ENCODE data around the gene FNDC3B. TPM values are rescaled to one million over a fixed set of nuclear protein-coding genes. Genes with fewer than 3 reads are reported as not detected.

FNDC3B gene
- total and polyA plus RNA-seq, 2 donors (not counting 3 experiments of a cell fraction or from before 2014, with no cell fraction given), result 91.6 to 295 TPM

GRCh38 chr3:172303941-172304558, 264.7 kb downstream of the FNDC3B start:
- dilution Hi-C loops (cut with MboI; ENCODE audit: extremely low pct_ligation_motif_present, low sequenced_read_pairs), result no loop called here
- H4K20me1 ChIP-seq (replicated peaks; ENCODE audit: control insufficient read depth, extremely low read depth, insufficient read depth, low read length), result no peaks in the 10 kb centered on the region
- H3K9ac ChIP-seq (replicated peaks; ENCODE audit: extremely low read depth, insufficient read depth, low read length), result no peak overlapping the region
- H3K27me3 ChIP-seq (ENCODE audit: control insufficient read depth in 2 of 2, insufficient read depth in 2 of 2, low read length in 2 of 2), result no peaks in the 10 kb centered on the region
- CTCF ChIA-PET, result interaction anchor here (0.6 to 1.4 kb wide), 3 partner anchors 12 to 173 kb away, joined by 3 to 6 read pairs (median 3); no protein-coding TSS in a partner anchor
- H2AFZ ChIP-seq (ENCODE audit: low read depth, low read length), result no peak overlapping the region
- H3K4me1 ChIP-seq (ENCODE audit: control insufficient read depth, extremely low read depth, insufficient read depth, low read length), result peaks cover 21% of the 10 kb centered on the region
- intact Hi-C loops (cut with micrococcal nuclease), result no loop called here
- no peaks in the 10 kb centered on the region for H3K9me1 ChIP-seq (replicated peaks; ENCODE audit: control insufficient read depth, extremely low read depth, insufficient read depth, low read length)
- no peak overlapping the region for H3K27ac ChIP-seq (ENCODE audit: insufficient read depth, low read depth, low read length)
- no peak overlapping the region for H3K4me2 ChIP-seq (ENCODE audit: insufficient read depth, low read length)
- TF ChIP-seq GATA2 (IDR thresholded peaks at IDR 0.05; ENCODE audit: insufficient read depth, insufficient read length, low read depth, low read length) (no peak), FOS (IDR thresholded peaks at IDR 0.05; ENCODE audit: borderline replicate concordance, insufficient read depth, low read length) (no peak), JUN (IDR thresholded peaks at IDR 0.05; ENCODE audit: borderline replicate concordance, insufficient read depth, insufficient read length, low read depth) (no peak), MYC (IDR thresholded peaks at IDR 0.05; ENCODE audit: low read depth, low read length) (no peak), POLR2A (IDR thresholded peaks at IDR 0.05; ENCODE audit: low read depth, low read length) (no peak), POLR2AphosphoS5 (IDR thresholded peaks at IDR 0.05; ENCODE audit: insufficient read depth, low read depth, low read length) (no peak), CTCF (IDR thresholded peaks at IDR 0.05; ENCODE audit: extremely low read depth in 1 of 2, insufficient read depth in 1 of 2, low read depth in 1 of 2, low read length in 2 of 2) (peak; percentile 18 to 25)
- peaks cover 11% of the 10 kb centered on the region for H3K79me2 ChIP-seq (ENCODE audit: control insufficient read depth, insufficient read depth, low read length)
- peaks cover 23 to 40% of the 10 kb centered on the region in 2 experiments for H3K36me3 ChIP-seq (ENCODE audit: control insufficient read depth in 2 of 2, extremely low read depth in 1 of 2, insufficient read depth in 2 of 2, low read length in 2 of 2)
- no peaks in the 10 kb centered on the region for H3K9me3 ChIP-seq (replicated peaks; ENCODE audit: control insufficient read depth, insufficient read depth, low read length)
- BruUV-seq (replicated peaks), result no TSS peak
- POLR2A ChIA-PET, result interaction anchor here (0.6 kb wide), 1 partner anchor 259 kb away, joined by 4 read pairs; no protein-coding TSS in a partner anchor
- FAIRE-seq (no peak), DNase-seq (ENCODE audit: low read depth, low spot score) (no peak)
- no peak overlapping the region for H3K4me3 ChIP-seq (replicated peaks in 1 of 3; ENCODE audit: insufficient read depth in 1 of 3, low read depth in 1 of 3, low read length in 3 of 3)
